IMR-90 (cell line): Measurements from ENCODE around the gene GALNT14. TPM values are rescaled to one million over a fixed set of nuclear protein-coding genes. Genes with fewer than 3 reads are reported as not detected.

ENCODE experiments used
- ATAC-seq: fragments of 200-7000 bp; cut with Tn5 transposase; 2 replicates; pipeline ENCODE4 v1.9.1; 2020; ENCODE audit warnings: low read depth, mild to moderate bottlenecking, moderate library complexity
- BruUV-seq: library from RNA; stranded (reverse); fragments of 400-500 nt; replicated peaks from 2 replicates; lab custom pipeline; 2021; lab: Mats Ljungman, UMichigan
- CTCF ChIA-PET: fragments of 300-600 bp; formaldehyde crosslinking; extraction: SDS; loops from one replicate; lab custom pipeline; 2021; ENCODE audit warnings: antibody characterized with exemption; lab: Yijun Ruan, JAX
- POLR2A ChIA-PET: fragments of 300-600 bp; sonication (Branson Sonifier 250); formaldehyde crosslinking; loops from one replicate; lab custom pipeline; 2022; ENCODE audit warnings: antibody characterized with exemption; ENCODE audit not compliant: unreplicated experiment; lab: Charles Lee
- DNase-seq: peaks from one replicate; pipeline ENCODE4 v3.0.0; 2013
- H2AFZ ChIP-seq: replicated peaks from 2 replicates; pipeline ENCODE3; 2013; ENCODE audit warnings: low read length, mild to moderate bottlenecking; ENCODE audit not compliant: poor library complexity
- H2AK5ac ChIP-seq: 2 replicates; pipeline ENCODE4 v1.6.1; 2013; ENCODE audit warnings: low read depth, low read length, inconsistent platforms
- H2AK9ac ChIP-seq: replicated peaks from 2 replicates; pipeline ENCODE3; 2013; ENCODE audit warnings: mild to moderate bottlenecking, low read depth, low read length, moderate library complexity; ENCODE audit not compliant: poor library complexity
- H2BK120ac ChIP-seq: 2 replicates; pipeline ENCODE4 v1.6.1; 2013; ENCODE audit warnings: low read depth, low read length, inconsistent platforms
- H2BK15ac ChIP-seq: 3 replicates; pipeline ENCODE4 v1.6.1; 2013; ENCODE audit warnings: low read depth, low read length, inconsistent platforms
- H2BK20ac ChIP-seq: 2 replicates; pipeline ENCODE4 v1.6.1; 2013; ENCODE audit warnings: low read depth, mild to moderate bottlenecking, inconsistent platforms, low read length, moderate library complexity
- H2BK5ac ChIP-seq: 2 replicates; pipeline ENCODE4 v1.6.1; 2013; ENCODE audit warnings: mild to moderate bottlenecking, low read depth, low read length, inconsistent platforms; ENCODE audit not compliant: poor library complexity, severe bottlenecking
- H3K14ac ChIP-seq: replicated peaks from 2 replicates; pipeline ENCODE4 v1.6.1; 2013; ENCODE audit warnings: low read depth, low read length, inconsistent platforms
- H3K18ac ChIP-seq: 2 replicates; pipeline ENCODE4 v1.6.1; 2013; ENCODE audit warnings: low read depth, low read length, control low read depth
- H3K23ac ChIP-seq: 2 replicates; pipeline ENCODE4 v1.6.1; 2013; ENCODE audit warnings: low read depth, low read length, inconsistent platforms
- H3K27ac ChIP-seq: 2 replicates; pipeline ENCODE4 v1.5.1; 2013; ENCODE audit warnings: mild to moderate bottlenecking, control low read depth, low read length; ENCODE audit not compliant: insufficient read depth
- H3K27me3 ChIP-seq: 2 replicates; pipeline ENCODE4 v1.6.1; 2013; ENCODE audit warnings: low read length; ENCODE audit not compliant: control insufficient read depth, insufficient read depth
- H3K36me3 ChIP-seq: 2 replicates; pipeline ENCODE4 v1.6.1; 2013; ENCODE audit warnings: low read length, mixed read lengths; ENCODE audit not compliant: control insufficient read depth, insufficient read depth
- H3K4ac ChIP-seq: 2 replicates; pipeline ENCODE4 v1.6.1; 2013; ENCODE audit warnings: low read depth, low read length, inconsistent platforms
- H3K4me1 ChIP-seq: 2 replicates; pipeline ENCODE4 v1.6.1; 2013; ENCODE audit warnings: low read length, mixed read lengths; ENCODE audit not compliant: control insufficient read depth, insufficient read depth
- H3K4me2 ChIP-seq: 2 replicates; pipeline ENCODE4 v1.6.1; 2013; ENCODE audit warnings: low read depth, mild to moderate bottlenecking, control low read depth, low read length, moderate library complexity
- H3K4me3 ChIP-seq: 2 replicates; pipeline ENCODE4 v1.5.1; 2013; ENCODE audit warnings: low read depth, mild to moderate bottlenecking, control low read depth, low read length, moderate library complexity; ENCODE audit not compliant: insufficient read depth
- H3K56ac ChIP-seq: 2 replicates; pipeline ENCODE4 v1.6.1; 2013; ENCODE audit warnings: low read length, inconsistent platforms; ENCODE audit not compliant: insufficient read depth; ENCODE audit errors: extremely low read depth
- H3K79me1 ChIP-seq, 2 experiments: 2 replicates each; pipeline ENCODE4 v1.6.1; 2013; ENCODE audit warnings: low read length in 2 of 2, inconsistent platforms in 1 of 2, low read depth in 1 of 2
- H3K9ac ChIP-seq: 2 replicates; pipeline ENCODE4 v1.6.1; 2013; ENCODE audit warnings: low read depth, low read length, control low read depth
- H3K9me1 ChIP-seq: 2 replicates; pipeline ENCODE4 v1.6.1; 2013; ENCODE audit warnings: low read length, inconsistent platforms; ENCODE audit not compliant: insufficient read depth
- H3K9me3 ChIP-seq: 2 replicates; pipeline ENCODE4 v1.6.1; 2013; ENCODE audit warnings: low read length; ENCODE audit not compliant: control insufficient read depth, insufficient read depth
- H4K20me1 ChIP-seq: 2 replicates; pipeline ENCODE4 v1.6.1; 2013; ENCODE audit warnings: low read length, inconsistent platforms; ENCODE audit not compliant: insufficient read depth
- H4K5ac ChIP-seq: 2 replicates; pipeline ENCODE4 v1.6.1; 2013; ENCODE audit warnings: mild to moderate bottlenecking, low read depth, low read length, control low read depth
- H4K8ac ChIP-seq, 2 experiments: 2 replicates each; pipeline ENCODE4 v1.6.1; 2013; ENCODE audit warnings: low read depth in 2 of 2, low read length in 2 of 2, control low read depth in 1 of 2, inconsistent platforms in 1 of 2
- H4K91ac ChIP-seq: 2 replicates; pipeline ENCODE4 v1.6.1; 2013; ENCODE audit warnings: low read depth, low read length, inconsistent platforms; ENCODE audit not compliant: insufficient read depth
- BHLHE40 ChIP-seq: fragments of 150-350 bp; IDR thresholded peaks from 2 replicates; pipeline ENCODE4 v1.6.1; 2016; ENCODE audit warnings: mild to moderate bottlenecking, low read depth, low read length
- CEBPB ChIP-seq: IDR thresholded peaks from 2 replicates; pipeline ENCODE4 v1.6.1; 2012; ENCODE audit warnings: low read depth, low read length, improper control_type of control experiment
- CHD1 ChIP-seq: IDR thresholded peaks from 2 replicates; pipeline ENCODE4 v1.6.1; 2012; ENCODE audit warnings: low read depth, low read length, improper control_type of control experiment
- FOS ChIP-seq: fragments of 150-350 bp; IDR thresholded peaks from 2 replicates; pipeline ENCODE4 v1.6.1; 2016; ENCODE audit warnings: low read depth, low read length
- MAFK ChIP-seq: IDR thresholded peaks from 2 replicates; pipeline ENCODE4 v1.6.1; 2012; ENCODE audit warnings: low read depth, low read length, improper control_type of control experiment
- MAZ ChIP-seq: IDR thresholded peaks from 2 replicates; pipeline ENCODE4 v1.6.1; 2012; ENCODE audit warnings: low read depth, mild to moderate bottlenecking, low read length, improper control_type of control experiment, moderate library complexity, borderline replicate concordance
- MXI1 ChIP-seq: IDR thresholded peaks from 2 replicates; pipeline ENCODE4 v1.6.1; 2012; ENCODE audit warnings: low read depth, mild to moderate bottlenecking, low read length, moderate library complexity, borderline replicate concordance
- NFE2L2 ChIP-seq: fragments of 150-350 bp; IDR thresholded peaks from 2 replicates; pipeline ENCODE4 v1.6.1; 2016; ENCODE audit warnings: low read depth, mild to moderate bottlenecking, low read length
- POLR2A ChIP-seq: IDR thresholded peaks from 2 replicates; pipeline ENCODE4 v1.6.1; 2012; ENCODE audit warnings: mild to moderate bottlenecking, low read depth, low read length
- RAD21 ChIP-seq: IDR thresholded peaks from 2 replicates; pipeline ENCODE4 v1.6.1; 2012; ENCODE audit warnings: low read length, improper control_type of control experiment
- RCOR1 ChIP-seq: IDR thresholded peaks from 2 replicates; pipeline ENCODE4 v1.6.1; 2012; ENCODE audit warnings: mild to moderate bottlenecking, low read length, improper control_type of control experiment; ENCODE audit not compliant: insufficient replicate concordance
- RFX5 ChIP-seq: IDR thresholded peaks from 2 replicates; pipeline ENCODE4 v1.8.0; 2012; ENCODE audit warnings: low read depth, mild to moderate bottlenecking, low read length, moderate library complexity
- SMC3 ChIP-seq: fragments of 150-350 bp; IDR thresholded peaks from 2 replicates; pipeline ENCODE4 v1.6.1; 2016; ENCODE audit warnings: low read depth, mild to moderate bottlenecking, antibody characterized with exemption, low read length, moderate library complexity
- USF2 ChIP-seq: fragments of 150-350 bp; IDR thresholded peaks from 2 replicates; pipeline ENCODE4 v1.6.1; 2017; ENCODE audit warnings: mild to moderate bottlenecking, antibody characterized with exemption, low read length, low read depth
- WGBS, 2 experiments: methylation state at CpG; one replicate each; pipeline versions ENCODE4 v1.1.5 to v1.1.7; 2013; ENCODE audit warnings: missing lambda C conversion rate in 2 of 2; ENCODE audit not compliant: insufficient read length in 1 of 2; ENCODE audit errors: extremely low coverage in 2 of 2; 5-methylcytosine and 5-hydroxymethylcytosine counted together
- dilution Hi-C: fragments of 300-500 bp; cut with HindIII; formaldehyde crosslinking; loops from one replicate; pipeline ENCODE4 v1.14.3; 2018; ENCODE audit warnings: low sequenced_read_pairs; ENCODE audit not compliant: unreplicated experiment
- in situ Hi-C: fragments of 300-500 bp; cut with MboI; formaldehyde crosslinking; loops from 3 replicates; pipeline ENCODE4 v1.14.3; 2019; ENCODE audit warnings: low sequenced_read_pairs, inconsistent platforms, mixed read lengths
- intact Hi-C: fragments of 100-400 bp; cut with micrococcal nuclease; formaldehyde crosslinking; loops from 2 replicates; pipeline ENCODE4 v1.10.0; 2022
- polyA plus RNA-seq, 3 experiments: library from polyadenylated mRNA; depleted of rRNA; stranded (reverse); fragments of >200 nt; gene quantifications; 2 replicates each; pipeline ENCODE4 v1.2.3, GENCODE V29; 2012; ENCODE audit warnings: low replicate concordance in 1 of 3
- total RNA-seq: library from RNA; depleted of rRNA; stranded (reverse); fragments of >200 nt; gene quantifications from 2 replicates; pipeline ENCODE4 v1.2.3, GENCODE V29; 2012
- TF ChIP-seq, protein P1 (sequence below): conservative IDR thresholded peaks from 2 replicates; pipeline ENCODE4 v1.5.1; 2012; ENCODE audit warnings: mild to moderate bottlenecking, low read depth, low read length, improper control_type of control experiment
- TF ChIP-seq, protein P2 (sequence below): fragments of 150-350 bp; IDR thresholded peaks from 2 replicates; pipeline ENCODE4 v1.6.1; 2016; ENCODE audit warnings: low read depth, mild to moderate bottlenecking, low read length, moderate library complexity, borderline replicate concordance

The GALNT14 gene
- total and polyA plus RNA-seq, 2 of the 4 experiments (the other 2 are of a cell fraction), result 0.15 to 0.18 TPM

GRCh38 chr2:31057691-31058090 lies 80.5 kb downstream of the GALNT14 start:
- H3K9ac ChIP-seq, result no peak overlapping the region
- H2BK5ac ChIP-seq, result no peak overlapping the region
- WGBS, 2 experiments, result no CpG with 5 or more reads among the region's 3 CpGs
- no peak overlapping the region for H3K27ac ChIP-seq
- no peak overlapping the region for H3K18ac ChIP-seq
- no peaks in the 10 kb centered on the region for H4K20me1 ChIP-seq
- no peak for ATAC-seq
- H3K14ac ChIP-seq, result no peak overlapping the region
- H3K27me3 ChIP-seq, result no peaks in the 10 kb centered on the region; the same call in 1 of the 2 replicates
- no peak overlapping the region for H3K4ac ChIP-seq
- H2AK9ac ChIP-seq, result no peak overlapping the region
- no peaks in the 10 kb centered on the region for H3K9me3 ChIP-seq
- H2AK5ac ChIP-seq, result no peak overlapping the region
- in situ Hi-C loops (no loop called here), dilution Hi-C loops (no loop called here), intact Hi-C loops (no loop called here)
- H3K9me1 ChIP-seq, result no peaks in the 10 kb centered on the region
- ChIA-PET POLR2A (no interaction called here), CTCF (no interaction called here)
- H4K91ac ChIP-seq, result no peak overlapping the region
- no peaks in the 10 kb centered on the region for H3K4me1 ChIP-seq
- no peaks in the 10 kb centered on the region for H3K36me3 ChIP-seq
- H4K8ac ChIP-seq, result no peak overlapping the region
- no peaks in the 10 kb centered on the region for H3K79me1 ChIP-seq
- no peak overlapping the region for H2BK20ac ChIP-seq
- H3K56ac ChIP-seq, result no peak overlapping the region
- DNase-seq, result no peak
- H3K23ac ChIP-seq, result no peak overlapping the region
- no peak overlapping the region for H2BK15ac ChIP-seq
- no peak overlapping the region for H3K4me3 ChIP-seq
- H2BK120ac ChIP-seq, result no peak overlapping the region
- H2AFZ ChIP-seq, result no peak overlapping the region
- H4K5ac ChIP-seq, result no peak overlapping the region
- BruUV-seq, result no TSS peak
- TF ChIP-seq USF2 (no peak), CHD1 (no peak), RAD21 (no peak), BHLHE40 (no peak), SMC3 (no peak), RFX5 (no peak), NFE2L2 (no peak), RCOR1 (no peak), FOS (no peak), MAZ (no peak), POLR2A (no peak), MAFK (no peak), MXI1 (no peak), CEBPB (no peak)
- TF ChIP-seq, protein P1, sequence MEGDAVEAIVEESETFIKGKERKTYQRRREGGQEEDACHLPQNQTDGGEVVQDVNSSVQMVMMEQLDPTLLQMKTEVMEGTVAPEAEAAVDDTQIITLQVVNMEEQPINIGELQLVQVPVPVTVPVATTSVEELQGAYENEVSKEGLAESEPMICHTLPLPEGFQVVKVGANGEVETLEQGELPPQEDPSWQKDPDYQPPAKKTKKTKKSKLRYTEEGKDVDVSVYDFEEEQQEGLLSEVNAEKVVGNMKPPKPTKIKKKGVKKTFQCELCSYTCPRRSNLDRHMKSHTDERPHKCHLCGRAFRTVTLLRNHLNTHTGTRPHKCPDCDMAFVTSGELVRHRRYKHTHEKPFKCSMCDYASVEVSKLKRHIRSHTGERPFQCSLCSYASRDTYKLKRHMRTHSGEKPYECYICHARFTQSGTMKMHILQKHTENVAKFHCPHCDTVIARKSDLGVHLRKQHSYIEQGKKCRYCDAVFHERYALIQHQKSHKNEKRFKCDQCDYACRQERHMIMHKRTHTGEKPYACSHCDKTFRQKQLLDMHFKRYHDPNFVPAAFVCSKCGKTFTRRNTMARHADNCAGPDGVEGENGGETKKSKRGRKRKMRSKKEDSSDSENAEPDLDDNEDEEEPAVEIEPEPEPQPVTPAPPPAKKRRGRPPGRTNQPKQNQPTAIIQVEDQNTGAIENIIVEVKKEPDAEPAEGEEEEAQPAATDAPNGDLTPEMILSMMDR, result no peak
- TF ChIP-seq, protein P2, sequence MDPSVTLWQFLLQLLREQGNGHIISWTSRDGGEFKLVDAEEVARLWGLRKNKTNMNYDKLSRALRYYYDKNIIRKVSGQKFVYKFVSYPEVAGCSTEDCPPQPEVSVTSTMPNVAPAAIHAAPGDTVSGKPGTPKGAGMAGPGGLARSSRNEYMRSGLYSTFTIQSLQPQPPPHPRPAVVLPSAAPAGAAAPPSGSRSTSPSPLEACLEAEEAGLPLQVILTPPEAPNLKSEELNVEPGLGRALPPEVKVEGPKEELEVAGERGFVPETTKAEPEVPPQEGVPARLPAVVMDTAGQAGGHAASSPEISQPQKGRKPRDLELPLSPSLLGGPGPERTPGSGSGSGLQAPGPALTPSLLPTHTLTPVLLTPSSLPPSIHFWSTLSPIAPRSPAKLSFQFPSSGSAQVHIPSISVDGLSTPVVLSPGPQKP, result no peak
- no peak overlapping the region for H3K4me2 ChIP-seq
